Activated CD8-positive, alpha-beta T cell treated with anti-CD3 and anti-CD28 coated beads for 36 hours (primary cell): ENCODE results near the gene GIT1. TPM values are rescaled to one million over a fixed set of nuclear protein-coding genes. Genes with fewer than 3 reads are reported as not detected.
A peak's percentile ranks its signal among the peaks of the same experiment; 100 is the strongest.

ENCODE experiments used
- ATAC-seq: fragments of 200-7000 bp; cut with Tn5 transposase; one replicate; pipeline ENCODE4 v1.10.0; 2021; ENCODE audit warnings: mild to moderate bottlenecking, moderate library complexity
- CTCF ChIA-PET: fragments of 350-600 bp; sonication (Branson Sonifier 250); formaldehyde crosslinking; loops from one replicate; lab custom pipeline; 2021; ENCODE audit warnings: antibody characterized with exemption; lab: Charles Lee
- POLR2A ChIA-PET: fragments of 350-600 bp; sonication (Branson Sonifier 250); formaldehyde crosslinking; loops from one replicate; lab custom pipeline; 2021; ENCODE audit warnings: antibody characterized with exemption; lab: Charles Lee
- DNase-seq: peaks from one replicate; pipeline ENCODE4 v3.0.0-alpha.2; 2020
- H3K27ac Mint-ChIP-seq: one replicate; pipeline ENCODE4 v1.8.0; 2021; ENCODE audit warnings: mild to moderate bottlenecking, mixed read lengths
- H3K27me3 Mint-ChIP-seq: one replicate; pipeline ENCODE4 v1.8.0; 2021; ENCODE audit warnings: mixed read lengths
- H3K36me3 Mint-ChIP-seq: one replicate; pipeline ENCODE4 v1.8.0; 2021; ENCODE audit warnings: low read depth, mixed read lengths
- H3K4me1 Mint-ChIP-seq: one replicate; pipeline ENCODE4 v1.8.0; 2021; ENCODE audit warnings: low read depth, mixed read lengths
- H3K4me3 Mint-ChIP-seq: one replicate; pipeline ENCODE4 v1.8.0; 2021; ENCODE audit warnings: mild to moderate bottlenecking, moderate library complexity, mixed read lengths
- H3K9me3 Mint-ChIP-seq: one replicate; pipeline ENCODE4 v1.8.0; 2021; ENCODE audit warnings: mixed read lengths
- CTCF ChIP-seq: fragments of 200-600 bp; IDR thresholded peaks from one replicate; pipeline ENCODE4 v1.8.0; 2022; ENCODE audit warnings: antibody characterized with exemption, mild to moderate bottlenecking
- intact Hi-C: fragments of 100-400 bp; cut with micrococcal nuclease; formaldehyde crosslinking; loops from one replicate; pipeline ENCODE4 v1.10.0; 2022
- total RNA-seq, 2 experiments: library from RNA; stranded (reverse); gene quantifications; one replicate each; pipeline ENCODE4 v1.2.3, GENCODE V29; 2021

Gene GIT1
- total RNA-seq, 2 experiments from 2014 or later = 54.8 to 59.3 TPM

- Mint-ChIP-seq H3K4me1 (peaks cover 14% of the 10 kb centered on the region), H3K36me3 (no peaks in the 10 kb centered on the region), H3K4me3 (no peak overlapping the region), H3K27me3 (no peaks in the 10 kb centered on the region), H3K9me3 (no peaks in the 10 kb centered on the region), H3K27ac (no peak overlapping the region)
- TF ChIP-seq CTCF = no peak
- ChIA-PET CTCF (interaction anchor here (0.5 to 3.5 kb wide), 2 partner anchors 54 to 186 kb away, joined by 4 to 14 read pairs; no protein-coding TSS in a partner anchor), POLR2A (interaction anchor here (0.8 to 1.2 kb wide), 3 partner anchors 10 to 20 kb away, joined by 3 read pairs; no protein-coding TSS in a partner anchor)
- ATAC-seq (no peak), DNase-seq (no peak)
- intact Hi-C loops = no loop called here
These were observed 33.6 kb downstream of the GIT1 start for GRCh38 chr17:29555840-29556239.

GRCh38 chr17:29549177-29549923 lies 40.1 kb downstream of the GIT1 start:
- no peak for TF ChIP-seq CTCF
- Mint-ChIP-seq H3K27ac (no peak overlapping the region), H3K36me3 (peaks cover 1% of the 10 kb centered on the region), H3K4me3 (no peak overlapping the region), H3K4me1 (peaks cover 17% of the 10 kb centered on the region), H3K27me3 (no peaks in the 10 kb centered on the region), H3K9me3 (no peaks in the 10 kb centered on the region)
- CTCF ChIA-PET = interaction anchor here (1.7 kb wide), 1 partner anchor 179 kb away, joined by 7 read pairs; no protein-coding TSS in a partner anchor
- no peak for DNase-seq
- intact Hi-C loops = no loop called here
- POLR2A ChIA-PET = no interaction called here
- peak; percentile 76 for ATAC-seq

- CTCF ChIA-PET = interaction anchor here (5.5 kb wide), 1 partner anchor 177 kb away, joined by 18 read pairs; no protein-coding TSS in a partner anchor
- intact Hi-C loops = no loop called here
- no peak for DNase-seq
- Mint-ChIP-seq H3K27ac (peak overlapping the region; percentile 46), H3K4me3 (no peak overlapping the region), H3K9me3 (no peaks in the 10 kb centered on the region), H3K27me3 (no peaks in the 10 kb centered on the region), H3K4me1 (peaks cover 17% of the 10 kb centered on the region), H3K36me3 (peaks cover 14% of the 10 kb centered on the region)
- no peak for ATAC-seq
- TF ChIP-seq CTCF = no peak
- POLR2A ChIA-PET = no interaction called here
These were observed 42.6 kb downstream of the GIT1 start for GRCh38 chr17:29546830-29547229.

GRCh38 chr17:29546085-29546484 lies 43.4 kb downstream of the GIT1 start:
- ChIA-PET CTCF (interaction anchor here (1.0 to 5.5 kb wide), 3 partner anchors 12 to 176 kb away, joined by 3 to 18 read pairs (median 4); no protein-coding TSS in a partner anchor), POLR2A (no interaction called here)
- peaks cover 14% of the 10 kb centered on the region for H3K36me3 Mint-ChIP-seq
- no peaks in the 10 kb centered on the region for H3K27me3 Mint-ChIP-seq
- H3K9me3 Mint-ChIP-seq = no peaks in the 10 kb centered on the region
- intact Hi-C loops = no loop called here
- ATAC-seq (no peak), DNase-seq (no peak)
- no peak overlapping the region for H3K27ac Mint-ChIP-seq
- no peak for TF ChIP-seq CTCF
- H3K4me1 Mint-ChIP-seq = peaks cover 17% of the 10 kb centered on the region
- no peak overlapping the region for H3K4me3 Mint-ChIP-seq

GRCh38 chr17:29544066-29544465 lies 45.4 kb downstream of the GIT1 start:
- Mint-ChIP-seq H3K4me1 (peaks cover 9% of the 10 kb centered on the region), H3K36me3 (peaks cover 15% of the 10 kb centered on the region), H3K27me3 (no peaks in the 10 kb centered on the region), H3K9me3 (no peaks in the 10 kb centered on the region), H3K4me3 (no peak overlapping the region), H3K27ac (no peak overlapping the region)
- TF ChIP-seq CTCF = no peak
- intact Hi-C loops = no loop called here
- ATAC-seq = no peak
- CTCF ChIA-PET = interaction anchor here (2.0 to 5.5 kb wide), 2 partner anchors 10 to 174 kb away, joined by 4 to 18 read pairs; no protein-coding TSS in a partner anchor
- POLR2A ChIA-PET = interaction anchor here (0.6 to 1.1 kb wide), 2 partner anchors 21 to 1173 kb away, joined by 3 to 4 read pairs; no protein-coding TSS in a partner anchor
- DNase-seq = no peak
